Effector CD4-positive, alpha-beta T cell (primary cell): ENCODE measurements around the gene PLXNA4.

ENCODE experiments used
- DNase-seq: peaks from one replicate; pipeline ENCODE4 v3.0.0-alpha.2; 2020

The PLXNA4 gene

DNA sequence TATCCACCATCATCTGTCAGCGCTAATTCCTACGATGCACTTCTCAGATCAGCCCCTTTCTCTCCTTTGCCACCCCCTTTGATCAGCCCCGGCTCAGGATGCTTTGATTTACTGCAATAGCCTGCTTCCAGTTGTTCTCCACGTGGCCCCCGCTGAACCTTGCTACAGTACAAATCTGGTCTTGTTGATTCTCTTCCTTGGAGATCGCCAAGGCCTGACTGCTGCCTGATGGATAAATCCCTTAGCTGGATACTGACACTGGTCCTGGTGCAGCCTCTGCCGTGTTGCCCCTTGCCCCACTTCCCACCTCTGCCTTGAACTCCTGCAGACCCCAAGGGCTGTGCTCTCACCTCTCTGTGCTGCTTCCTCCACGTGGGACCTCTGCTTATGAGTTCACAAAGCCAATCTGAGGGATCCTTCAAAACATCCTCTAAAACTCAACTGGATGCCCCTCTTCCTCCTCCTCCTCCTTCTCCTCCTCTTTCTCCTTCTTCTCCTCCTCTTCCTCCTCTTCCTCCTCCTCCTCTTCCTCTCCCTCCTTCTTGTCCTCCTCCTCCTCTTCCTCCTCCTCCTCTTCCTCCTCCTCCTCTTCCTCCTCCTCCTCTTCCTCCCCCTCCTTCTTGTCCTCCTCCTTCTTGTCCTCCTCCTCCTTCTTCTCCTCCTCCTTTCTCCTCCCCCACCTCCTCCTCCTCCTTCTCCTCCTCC, 15.3 kb downstream of the PLXNA4 start:
- no peak for DNase-seq

DNA sequence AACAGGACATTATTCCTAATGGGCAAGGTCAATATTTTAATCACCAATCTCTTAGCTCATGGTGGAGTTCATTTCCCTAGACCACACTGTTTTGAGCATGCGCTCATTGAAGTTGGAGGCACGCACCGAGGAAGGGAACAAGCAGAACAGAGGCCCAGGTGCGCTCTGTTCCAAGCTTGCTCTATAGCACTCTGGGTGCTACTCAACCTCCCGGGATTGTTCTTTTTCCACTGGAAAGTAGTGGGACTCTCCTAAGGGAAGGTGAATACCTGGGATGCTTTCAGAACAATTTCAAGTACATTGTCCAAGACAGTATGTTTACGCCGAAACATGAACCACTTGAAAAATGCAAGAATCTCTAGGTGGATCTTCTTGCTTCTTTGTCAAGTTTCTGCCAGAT, 16.2 kb downstream of the PLXNA4 start:
- no peak for DNase-seq

DNA sequence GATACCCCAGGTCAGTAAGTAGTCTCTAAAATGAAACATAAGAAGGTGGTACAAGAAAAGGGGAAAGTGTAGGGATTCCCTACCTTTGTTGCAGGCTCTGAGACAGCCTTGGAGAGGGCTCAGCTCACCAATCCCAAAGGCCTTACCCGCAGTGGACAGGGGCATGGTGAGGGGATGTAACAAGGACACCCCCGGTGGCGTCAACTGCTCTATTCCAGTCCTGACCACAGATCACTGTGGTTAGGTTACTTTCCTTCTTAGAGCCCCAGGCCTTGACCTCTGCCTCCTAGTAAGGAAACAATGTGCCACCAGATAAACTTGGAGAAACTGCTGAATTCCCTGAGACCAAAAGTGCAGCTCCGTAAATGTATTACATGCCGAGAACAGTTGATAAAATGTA, 17.5 kb downstream of the PLXNA4 start:
- no peak for DNase-seq

DNA sequence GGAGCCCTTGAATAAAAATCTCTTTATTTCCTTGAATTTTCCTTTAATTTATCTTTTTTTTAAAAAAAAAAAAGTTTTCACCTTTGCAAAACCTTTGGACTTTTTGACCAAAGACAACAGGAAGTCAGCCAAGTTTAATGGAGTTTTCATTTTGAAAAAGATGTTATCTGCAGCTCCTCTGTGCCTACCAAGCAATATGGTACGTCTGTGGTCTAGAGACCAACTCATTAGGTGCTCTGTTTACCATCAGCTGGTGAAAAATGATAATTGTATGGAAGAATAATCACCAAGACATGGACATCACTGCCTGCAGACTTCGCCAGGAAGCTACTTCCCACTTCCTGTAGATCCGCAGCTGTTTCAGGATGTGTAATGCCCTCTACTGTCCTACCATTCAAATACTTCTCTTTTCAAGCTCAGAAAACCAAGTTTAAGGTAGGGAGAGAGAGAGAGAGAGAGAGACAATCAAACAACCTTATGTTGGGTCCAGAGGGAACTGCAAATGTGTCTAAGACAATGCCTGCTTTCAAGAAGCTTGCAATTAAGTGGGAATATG, 18.7 kb downstream of the PLXNA4 start:
- DNase-seq, result no peak

DNA sequence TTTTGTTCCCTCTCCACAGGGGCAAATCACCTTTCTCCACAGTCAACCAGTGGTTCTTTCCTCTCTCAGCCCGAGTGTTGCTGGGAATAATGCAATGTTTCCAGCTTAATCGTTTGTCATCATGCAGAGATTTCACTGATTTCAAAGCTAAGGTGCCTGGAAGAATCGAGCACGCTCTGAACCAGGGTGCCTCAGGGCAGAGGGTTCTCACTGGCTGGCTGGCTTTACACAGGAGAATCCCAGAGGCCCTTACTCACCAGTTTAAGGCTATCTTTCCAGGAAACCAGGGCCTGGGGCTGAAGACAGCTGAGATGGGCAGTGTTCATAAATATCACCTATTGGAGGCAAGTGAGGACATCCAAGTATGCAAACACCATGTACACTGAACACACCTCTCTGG, 21.8 kb downstream of the PLXNA4 start:
- DNase-seq, result no peak

DNA sequence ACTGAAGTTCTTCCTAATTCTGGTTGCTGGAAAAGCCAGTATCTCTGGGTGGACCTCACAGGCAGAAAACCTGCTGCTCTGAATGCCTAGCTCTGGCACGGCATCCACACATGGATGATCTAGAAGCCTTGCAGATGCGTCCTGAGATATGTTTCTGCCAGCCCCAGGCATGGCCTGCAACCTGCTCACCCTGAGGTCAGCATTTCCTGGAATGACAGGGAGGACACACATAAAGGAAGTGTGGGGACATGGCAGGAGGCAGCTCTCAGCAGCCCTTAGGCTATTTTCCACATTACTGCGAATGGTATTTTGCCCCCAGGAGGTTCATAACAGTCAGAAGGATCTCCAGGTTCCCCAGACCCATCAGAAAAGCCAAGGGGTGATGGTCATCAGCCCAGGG, 23.2 kb downstream of the PLXNA4 start:
- no peak for DNase-seq

GRCh38 chr7:132551886-132552285, 24.4 kb downstream of the PLXNA4 start:
- no peak for DNase-seq

DNA sequence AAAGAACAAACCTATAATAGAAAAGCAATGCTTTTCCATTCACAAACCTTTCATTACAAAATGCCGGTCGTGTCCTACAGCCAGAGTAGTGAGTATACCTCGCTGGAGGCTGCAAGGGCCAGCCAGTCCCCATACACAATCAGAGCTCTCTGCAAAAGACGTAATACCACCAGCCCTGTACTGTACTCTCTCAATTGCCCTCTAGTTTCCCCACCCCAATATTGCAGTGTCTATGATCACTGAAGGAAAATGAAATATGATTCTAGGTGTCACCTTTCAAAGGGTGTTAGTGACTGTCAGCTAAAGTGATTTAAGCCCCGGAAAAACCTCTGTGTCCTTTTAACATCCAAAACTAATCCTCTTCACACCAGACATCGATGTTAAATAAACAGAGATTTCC, 24.8 kb downstream of the PLXNA4 start:
- DNase-seq, result no peak

- DNase-seq, result no peak
Measured at GRCh38 chr7:132548489-132549078, 27.7 kb downstream of the PLXNA4 start.

DNA sequence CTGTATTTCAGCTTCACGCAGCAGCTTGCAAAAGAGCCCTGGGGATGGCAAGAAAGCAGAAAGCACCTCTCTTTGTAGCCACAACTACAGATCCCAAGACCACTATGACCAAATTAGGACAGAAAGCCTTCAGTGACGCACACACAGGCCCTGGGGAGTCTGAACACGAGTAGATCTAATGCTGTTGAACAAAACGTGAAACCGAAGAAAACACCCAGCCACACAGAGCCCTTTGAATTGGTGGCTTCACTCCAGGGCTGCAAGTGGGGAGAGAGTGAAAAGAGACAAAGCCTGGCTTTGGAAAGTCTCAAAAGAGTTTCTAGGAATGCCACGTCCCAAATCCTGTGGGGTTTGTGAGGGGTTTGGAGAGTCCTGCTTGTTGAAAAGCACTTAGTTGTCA, 28.4 kb downstream of the PLXNA4 start:
- no peak for DNase-seq

- no peak for DNase-seq
Measured at GRCh38 chr7:132546366-132547127, 29.7 kb downstream of the PLXNA4 start.

DNA sequence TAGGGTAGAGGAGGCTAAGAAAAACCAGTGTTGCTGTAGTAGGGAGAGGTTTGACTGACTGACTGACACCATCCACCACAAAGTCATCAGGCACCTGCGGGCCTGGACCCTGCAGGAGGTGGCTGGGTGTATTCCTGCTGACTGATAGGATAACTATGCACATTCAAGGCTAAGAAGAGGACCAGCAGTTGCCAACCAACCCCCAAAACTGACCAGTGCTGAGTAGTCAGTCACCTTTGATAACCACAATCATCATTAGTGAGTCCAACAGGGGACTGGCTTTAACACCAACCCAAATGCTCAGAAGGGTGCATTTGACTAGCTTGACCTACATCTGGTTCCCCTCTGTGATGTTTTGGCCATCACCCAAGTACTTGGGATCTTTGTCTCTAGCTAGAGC, 30.5 kb downstream of the PLXNA4 start:
- DNase-seq, result no peak

GRCh38 chr7:132544999-132545398, 31.3 kb downstream of the PLXNA4 start:
- no peak for DNase-seq

- DNase-seq, result no peak
Measured at GRCh38 chr7:132544025-132544424, 32.2 kb downstream of the PLXNA4 start.

DNA sequence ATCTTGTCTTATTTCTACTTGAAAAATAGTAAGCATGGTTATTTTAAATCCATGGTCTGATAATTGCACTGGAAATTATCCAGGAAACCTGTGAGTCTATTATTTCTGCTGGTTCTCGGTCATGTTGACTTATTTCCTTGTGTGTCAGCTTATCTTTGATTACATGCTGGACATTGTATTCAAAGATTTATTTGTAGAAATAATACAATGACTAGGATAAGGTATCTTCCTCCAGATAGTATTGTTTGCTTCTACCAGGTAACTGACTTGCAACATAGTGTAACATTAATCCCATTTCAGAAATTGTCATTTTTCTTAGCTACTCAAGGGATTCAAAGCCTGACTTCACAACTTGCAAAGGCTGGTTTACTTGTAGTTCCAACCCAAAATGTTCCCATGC, 33.4 kb downstream of the PLXNA4 start:
- no peak for DNase-seq

- no peak for DNase-seq
Measured at GRCh38 chr7:132541656-132542055, 34.6 kb downstream of the PLXNA4 start.

- no peak for DNase-seq
Measured at GRCh38 chr7:132537456-132538145, 38.7 kb downstream of the PLXNA4 start.

GRCh38 chr7:132536654-132537395, 39.4 kb downstream of the PLXNA4 start:
- no peak for DNase-seq

DNA sequence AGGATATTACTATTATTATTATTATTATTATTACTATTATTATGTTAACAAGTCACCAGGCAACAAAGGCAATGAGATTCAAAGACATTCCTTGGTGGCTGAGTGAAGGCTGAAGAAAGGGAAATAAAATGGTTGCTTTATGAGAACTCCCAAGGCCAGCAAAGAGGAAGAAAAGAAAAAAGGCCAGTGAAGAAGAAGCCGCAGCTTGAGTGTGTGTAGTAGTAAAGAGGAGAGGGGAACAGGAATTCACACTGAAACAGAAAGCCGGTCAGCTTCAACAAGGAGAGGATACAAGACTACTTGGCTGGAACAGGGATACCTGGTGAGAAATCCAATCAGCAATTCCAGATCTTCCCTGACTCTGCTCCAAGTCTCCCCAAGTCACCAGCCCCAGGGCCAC, 42.4 kb downstream of the PLXNA4 start:
- no peak for DNase-seq

GRCh38 chr7:132532281-132532680, 44.0 kb downstream of the PLXNA4 start:
- no peak for DNase-seq

- DNase-seq, result no peak
Measured at GRCh38 chr7:132531562-132531961, 44.7 kb downstream of the PLXNA4 start.

DNA sequence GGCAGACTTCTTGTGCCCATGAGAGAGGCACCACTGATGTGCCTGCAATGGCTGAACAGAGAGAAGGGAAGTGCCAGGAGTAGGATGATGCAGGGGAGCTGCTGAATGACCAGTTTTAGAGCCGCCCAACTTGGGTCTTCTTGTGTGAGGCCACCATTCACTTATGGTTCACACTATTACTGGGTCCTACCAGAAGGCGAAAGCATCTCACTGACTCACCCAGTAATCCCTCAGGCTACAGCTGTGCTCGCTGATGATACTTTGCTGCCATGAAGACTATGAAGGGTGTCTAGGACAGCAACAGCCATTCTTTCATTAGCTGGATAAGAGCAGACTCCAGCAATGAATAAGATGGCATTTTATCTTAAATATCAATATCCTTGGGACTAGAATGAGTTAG, 47.6 kb downstream of the PLXNA4 start:
- no peak for DNase-seq
